OCI-LY7 (cell line): ENCODE results near the gene OR51G2. TPM values are rescaled to one million over a fixed set of nuclear protein-coding genes. Genes with fewer than 3 reads are reported as not detected.

Experiments used
- BruUV-seq: library from RNA; stranded (reverse); fragments of 400-500 nt; replicated peaks from 2 replicates; lab custom pipeline; 2021; lab: Mats Ljungman, UMichigan
- CTCF ChIA-PET: fragments of 300-600 bp; sonication (Branson Sonifier 250); formaldehyde crosslinking; loops from one replicate; lab custom pipeline; 2022; ENCODE audit warnings: antibody characterized with exemption; ENCODE audit not compliant: unreplicated experiment; lab: Charles Lee
- POLR2A ChIA-PET: fragments of 300-600 bp; sonication (Branson Sonifier 250); formaldehyde crosslinking; loops from one replicate; lab custom pipeline; 2022; ENCODE audit warnings: antibody characterized with exemption; lab: Charles Lee
- DNase-seq: peaks from one replicate; pipeline ENCODE4 v3.0.0-alpha.2; 2015; ENCODE audit warnings: low spot score
- H2AFZ ChIP-seq: fragments of 200-600 bp; sonication (generic), shearing (Covaris generic); 2 replicates; pipeline ENCODE4 v1.6.1; 2014; ENCODE audit warnings: mild to moderate bottlenecking, antibody characterized with exemption, low read length, moderate library complexity
- H3K27ac ChIP-seq: fragments of 200-600 bp; sonication (generic); 2 replicates; pipeline ENCODE4 v1.5.1; 2014; ENCODE audit warnings: mixed run types, low read depth, mild to moderate bottlenecking, moderate library complexity, low read length, inconsistent platforms; ENCODE audit not compliant: poor library complexity, severe bottlenecking
- H3K36me3 ChIP-seq: fragments of 200-600 bp; sonication (generic); 2 replicates; pipeline ENCODE4 v1.6.1; 2014; ENCODE audit warnings: mild to moderate bottlenecking, antibody characterized with exemption, low read length, moderate library complexity, mixed read lengths; ENCODE audit not compliant: insufficient read depth
- H3K4me1 ChIP-seq: fragments of 200-600 bp; sonication (generic); 2 replicates; pipeline ENCODE4 v1.5.1; 2014; ENCODE audit warnings: mild to moderate bottlenecking, low read length; ENCODE audit not compliant: insufficient read depth, poor library complexity, severe bottlenecking
- H3K4me2 ChIP-seq: fragments of 200-600 bp; sonication (generic); 2 replicates; pipeline ENCODE4 v1.6.1; 2014; ENCODE audit warnings: mild to moderate bottlenecking, low read length
- H3K4me3 ChIP-seq: fragments of 200-600 bp; sonication (generic); 2 replicates; pipeline ENCODE4 v1.5.1; 2014; ENCODE audit warnings: mild to moderate bottlenecking, low read depth, low read length; ENCODE audit not compliant: poor library complexity, severe bottlenecking
- H3K79me2 ChIP-seq: fragments of 200-600 bp; sonication (generic); 2 replicates; pipeline ENCODE4 v1.6.1; 2016; ENCODE audit warnings: low read depth, mild to moderate bottlenecking, low read length, moderate library complexity, mixed read lengths; ENCODE audit not compliant: insufficient read depth
- H3K9me2 ChIP-seq: fragments of 200-600 bp; sonication (generic); 2 replicates; pipeline ENCODE4 v1.6.1; 2016; ENCODE audit warnings: mild to moderate bottlenecking, low read length, mixed read lengths; ENCODE audit not compliant: insufficient read depth
- H3K9me3 ChIP-seq: fragments of 200-600 bp; sonication (generic); 2 replicates; pipeline ENCODE4 v1.6.1; 2014; ENCODE audit warnings: mild to moderate bottlenecking, mixed run types, low read length, mixed read lengths
- H4K20me1 ChIP-seq: fragments of 200-600 bp; sonication (generic); 2 replicates; pipeline ENCODE4 v1.6.1; 2014; ENCODE audit warnings: mild to moderate bottlenecking, antibody characterized with exemption, low read length, moderate library complexity, mixed read lengths; ENCODE audit not compliant: insufficient read depth
- CTCF ChIP-seq: fragments of 200-600 bp; sonication (generic); conservative IDR thresholded peaks from 2 replicates; pipeline ENCODE4 v1.5.1; 2014; ENCODE audit warnings: mild to moderate bottlenecking, antibody characterized with exemption, low read length, moderate library complexity, mixed read lengths
- EZH2phosphoT487 ChIP-seq: fragments of 200-600 bp; sonication (generic); IDR thresholded peaks from 2 replicates; pipeline ENCODE4 v1.6.1; 2018; ENCODE audit warnings: low read depth, borderline replicate concordance, mild to moderate bottlenecking, mixed run types, antibody characterized with exemption, low read length, moderate library complexity, mixed read lengths
- intact Hi-C: fragments of 100-400 bp; cut with micrococcal nuclease; formaldehyde crosslinking; loops from one replicate; pipeline ENCODE4 v1.10.0; 2022; ENCODE audit not compliant: unreplicated experiment
- total RNA-seq, 2 experiments: library from RNA; depleted of rRNA in 1 of 2; stranded (reverse); fragments of >200 nt in 1 of 2; shearing (Covaris generic) in 1 of 2; gene quantifications; 2 replicates each; pipeline ENCODE4 v1.2.3, GENCODE V29; 2014 to 2022

The OR51G2 gene
- total RNA-seq, 2 experiments from 2014 or later = not detected

- no peaks in the 10 kb centered on the region for H3K9me2 ChIP-seq
- H3K4me3 ChIP-seq = no peak overlapping the region
- H4K20me1 ChIP-seq = no peaks in the 10 kb centered on the region
- no peak overlapping the region for H3K27ac ChIP-seq
- no peaks in the 10 kb centered on the region for H3K79me2 ChIP-seq
- POLR2A ChIA-PET = no interaction called here
- H3K4me1 ChIP-seq = no peaks in the 10 kb centered on the region
- no peak for DNase-seq
- intact Hi-C loops = no loop called here
- no peak for TF ChIP-seq CTCF
- no peak for TF ChIP-seq EZH2phosphoT487
- H3K36me3 ChIP-seq = no peaks in the 10 kb centered on the region
- CTCF ChIA-PET = no interaction called here
- H3K4me2 ChIP-seq = no peak overlapping the region
- no peak overlapping the region for H2AFZ ChIP-seq
- no peaks in the 10 kb centered on the region for H3K9me3 ChIP-seq
- no TSS peak for BruUV-seq
These were observed 38.0 kb downstream of the OR51G2 start for GRCh38 chr11:4881188-4881587.

GRCh38 chr11:4865855-4866254 is 53.3 kb downstream of the OR51G2 start:
- no peaks in the 10 kb centered on the region for H3K9me2 ChIP-seq
- ChIA-PET POLR2A (interaction anchor here (0.6 kb wide), 1 partner anchor 61 kb away, joined by 4 read pairs; the partner anchor contains the start of gene OR52R1), CTCF (no interaction called here)
- no peaks in the 10 kb centered on the region for H3K9me3 ChIP-seq
- H4K20me1 ChIP-seq = no peaks in the 10 kb centered on the region
- H2AFZ ChIP-seq = no peak overlapping the region
- H3K27ac ChIP-seq = no peak overlapping the region
- no peaks in the 10 kb centered on the region for H3K79me2 ChIP-seq
- no TSS peak for BruUV-seq
- TF ChIP-seq CTCF = no peak
- TF ChIP-seq EZH2phosphoT487 = no peak
- H3K4me2 ChIP-seq = no peak overlapping the region
- intact Hi-C loops = no loop called here
- no peaks in the 10 kb centered on the region for H3K4me1 ChIP-seq
- no peak overlapping the region for H3K4me3 ChIP-seq
- no peak for DNase-seq
- H3K36me3 ChIP-seq = no peaks in the 10 kb centered on the region

- H3K79me2 ChIP-seq = no peaks in the 10 kb centered on the region
- intact Hi-C loops = no loop called here
- H3K27ac ChIP-seq = no peak overlapping the region
- H3K4me2 ChIP-seq = no peak overlapping the region
- no peaks in the 10 kb centered on the region for H3K36me3 ChIP-seq
- no TSS peak for BruUV-seq
- no peak overlapping the region for H2AFZ ChIP-seq
- ChIA-PET CTCF (no interaction called here), POLR2A (no interaction called here)
- TF ChIP-seq CTCF (no peak), EZH2phosphoT487 (no peak)
- H3K9me3 ChIP-seq = no peaks in the 10 kb centered on the region
- no peaks in the 10 kb centered on the region for H3K9me2 ChIP-seq
- no peaks in the 10 kb centered on the region for H4K20me1 ChIP-seq
- no peak for DNase-seq
- no peak overlapping the region for H3K4me3 ChIP-seq
- H3K4me1 ChIP-seq = no peaks in the 10 kb centered on the region
These were observed 55.3 kb downstream of the OR51G2 start for GRCh38 chr11:4863876-4864275.

Other genes with a start within 250 kb of the OR51G2 start
- 0.05 TPM in 1 of 2 replicates, not detected in the other for gene OR51E2, start 221.5 kb downstream of the OR51G2 start, total RNA-seq (2014; rRNA removed; shearing (Covaris generic))
- not detected in 2 replicates for gene OR51E2, start 221.5 kb downstream of the OR51G2 start, total RNA-seq (2022)
- not detected in 2 replicates for gene MMP26, start 214.6 kb downstream of the OR51G2 start, total RNA-seq (2014; rRNA removed; shearing (Covaris generic))
- gene MMP26, start 214.6 kb downstream of the OR51G2 start, total RNA-seq (2022) = not detected in 2 replicates
- not detected in 2 replicates for gene OR51F1, start 149.4 kb downstream of the OR51G2 start, total RNA-seq (2014; rRNA removed; shearing (Covaris generic))
- not detected in 2 replicates for gene OR51F1, start 149.4 kb downstream of the OR51G2 start, total RNA-seq (2022)
- gene OR52R1, start 115.0 kb downstream of the OR51G2 start, total RNA-seq (2014; rRNA removed; shearing (Covaris generic)) = not detected in 2 replicates
- gene OR52R1, start 115.0 kb downstream of the OR51G2 start, total RNA-seq (2022) = not detected in 2 replicates
- not detected in 2 replicates for gene OR51F2, start 98.0 kb downstream of the OR51G2 start, total RNA-seq (2014; rRNA removed; shearing (Covaris generic))
- not detected in 2 replicates for gene OR51F2, start 98.0 kb downstream of the OR51G2 start, total RNA-seq (2022)
- not detected in 2 replicates for gene OR51S1, start 70.1 kb downstream of the OR51G2 start, total RNA-seq (2014; rRNA removed; shearing (Covaris generic))
- not detected in 2 replicates for gene OR51S1, start 70.1 kb downstream of the OR51G2 start, total RNA-seq (2022)
- not detected in 2 replicates for gene OR51T1, start 37.5 kb downstream of the OR51G2 start, total RNA-seq (2014; rRNA removed; shearing (Covaris generic))
- gene OR51T1, start 37.5 kb downstream of the OR51G2 start, total RNA-seq (2022) = not detected in 2 replicates
- not detected in 2 replicates for gene OR51A7, start 15.6 kb downstream of the OR51G2 start, total RNA-seq (2014; rRNA removed; shearing (Covaris generic))
- gene OR51A7, start 15.6 kb downstream of the OR51G2 start, total RNA-seq (2022) = not detected in 2 replicates
- not detected in 2 replicates for gene OR51G1, start 5.0 kb upstream of the OR51G2 start, total RNA-seq (2014; rRNA removed; shearing (Covaris generic))
- gene OR51G1, start 5.0 kb upstream of the OR51G2 start, total RNA-seq (2022) = not detected in 2 replicates
- gene OR51A4, start 28.3 kb upstream of the OR51G2 start, total RNA-seq (2014; rRNA removed; shearing (Covaris generic)) = not detected in 2 replicates
- gene OR51A4, start 28.3 kb upstream of the OR51G2 start, total RNA-seq (2022) = not detected in 2 replicates
- not detected in 2 replicates for gene OR51A2, start 36.4 kb upstream of the OR51G2 start, total RNA-seq (2014; rRNA removed; shearing (Covaris generic))
- not detected in 2 replicates for gene OR51A2, start 36.4 kb upstream of the OR51G2 start, total RNA-seq (2022)
- gene OR51L1, start 75.5 kb upstream of the OR51G2 start, total RNA-seq (2014; rRNA removed; shearing (Covaris generic)) = not detected in 2 replicates
- not detected in 2 replicates for gene OR51L1, start 75.5 kb upstream of the OR51G2 start, total RNA-seq (2022)
- gene OR52J3, start 127.2 kb upstream of the OR51G2 start, total RNA-seq (2014; rRNA removed; shearing (Covaris generic)) = not detected in 2 replicates
- not detected in 2 replicates for gene OR52J3, start 127.2 kb upstream of the OR51G2 start, total RNA-seq (2022)
- not detected in 2 replicates for gene OR52E2, start 140.3 kb upstream of the OR51G2 start, total RNA-seq (2014; rRNA removed; shearing (Covaris generic))
- not detected in 2 replicates for gene OR52E2, start 140.3 kb upstream of the OR51G2 start, total RNA-seq (2022)
- not detected in 2 replicates for gene OR52E1, start 150.2 kb upstream of the OR51G2 start, total RNA-seq (2014; rRNA removed; shearing (Covaris generic))
- gene OR52E1, start 150.2 kb upstream of the OR51G2 start, total RNA-seq (2022) = not detected in 2 replicates
- not detected in 2 replicates for gene OR52A5, start 219.0 kb upstream of the OR51G2 start, total RNA-seq (2014; rRNA removed; shearing (Covaris generic))
- gene OR52A5, start 219.0 kb upstream of the OR51G2 start, total RNA-seq (2022) = not detected in 2 replicates
- gene OR52A1, start 235.4 kb upstream of the OR51G2 start, total RNA-seq (2014; rRNA removed; shearing (Covaris generic)) = not detected in 2 replicates
- not detected in 2 replicates for gene OR52A1, start 235.4 kb upstream of the OR51G2 start, total RNA-seq (2022)